Measurements from ENCODE around the gene CD24.
"Not testable (repeated sequence)": the region's sequence is repeated elsewhere in the genome, so short reads cannot be mapped to it uniquely, and the experiment has no call there.

Gene CD24

GRCh38 chr6:106974336-106974998 is at the start of gene CD24:
Gene CD24 (minus strand): TSS chr6:106974729. CDS start chr6:106974646, 83 bp downstream.
- DNase-seq = no peak

GRCh38 chr6:107021446-107022185 is 47.1 kb upstream of the CD24 start:
- no peak for DNase-seq

- DNase-seq = no peak
These were observed 45.7 kb upstream of the CD24 start for GRCh38 chr6:107020239-107020638.

- not testable (repeated sequence) for DNase-seq
These were observed 45.1 kb upstream of the CD24 start for GRCh38 chr6:107019628-107020027.

DNA sequence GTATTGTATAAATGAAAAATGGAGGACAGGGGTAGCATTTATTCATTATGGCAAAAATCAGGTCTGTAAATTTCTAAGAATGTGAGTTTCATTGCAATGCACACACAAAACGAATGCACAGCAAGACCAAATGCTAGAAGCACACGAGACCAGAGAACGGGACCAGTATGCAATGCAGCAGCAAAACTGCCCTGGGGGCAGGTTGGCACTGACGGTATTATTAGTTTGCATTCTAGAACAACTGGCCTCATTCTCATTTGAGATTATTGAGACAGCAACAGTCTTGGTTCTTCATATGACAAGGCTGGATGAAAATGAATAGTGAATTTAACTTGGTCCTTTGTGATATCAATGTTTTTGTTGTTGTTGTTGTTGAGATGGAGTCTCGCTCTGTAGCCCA is 44.5 kb upstream of the CD24 start:
- no peak for DNase-seq

DNA sequence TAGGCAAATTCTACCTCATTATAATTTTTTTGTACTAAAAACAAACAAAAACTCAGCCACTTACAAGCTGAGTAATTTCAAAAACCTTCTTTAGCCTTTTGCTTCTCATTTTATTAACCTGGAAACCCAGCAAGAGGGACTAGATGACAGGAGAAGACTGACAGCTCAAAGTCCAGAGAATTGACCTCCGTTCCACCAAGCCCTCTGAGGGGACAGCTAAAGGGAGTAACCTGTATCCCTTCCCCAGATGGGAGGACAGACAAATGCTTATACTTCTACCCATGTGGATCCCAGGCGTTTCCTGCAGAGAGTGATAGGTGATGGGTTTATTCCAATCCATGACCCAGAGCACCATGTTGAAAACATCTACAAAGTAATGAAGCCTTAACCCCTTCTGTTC is 35.0 kb upstream of the CD24 start:
- DNase-seq = no peak

GRCh38 chr6:106997392-106998158 is 23.0 kb upstream of the CD24 start:
- DNase-seq = peak; percentile 76

DNA sequence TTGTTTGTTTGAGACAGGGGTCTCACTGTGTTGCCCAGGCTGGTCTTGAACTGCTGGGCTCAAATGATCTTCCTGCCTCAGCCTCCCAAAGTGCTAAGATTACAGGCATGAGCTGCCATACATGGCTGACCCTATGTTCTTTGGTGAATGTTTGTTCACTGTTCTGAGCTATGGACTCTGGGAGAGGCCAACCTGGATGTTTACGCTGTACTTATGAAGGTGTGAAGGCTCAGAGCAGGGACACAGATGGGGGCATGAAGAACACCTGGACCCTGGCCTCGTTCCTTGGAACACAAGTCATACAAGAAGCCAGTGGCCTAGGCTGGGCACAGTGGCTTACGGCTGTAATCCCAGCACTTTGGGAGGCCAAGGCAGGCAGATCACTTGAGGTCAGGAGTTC is 21.1 kb upstream of the CD24 start:
- no peak for DNase-seq

DNA sequence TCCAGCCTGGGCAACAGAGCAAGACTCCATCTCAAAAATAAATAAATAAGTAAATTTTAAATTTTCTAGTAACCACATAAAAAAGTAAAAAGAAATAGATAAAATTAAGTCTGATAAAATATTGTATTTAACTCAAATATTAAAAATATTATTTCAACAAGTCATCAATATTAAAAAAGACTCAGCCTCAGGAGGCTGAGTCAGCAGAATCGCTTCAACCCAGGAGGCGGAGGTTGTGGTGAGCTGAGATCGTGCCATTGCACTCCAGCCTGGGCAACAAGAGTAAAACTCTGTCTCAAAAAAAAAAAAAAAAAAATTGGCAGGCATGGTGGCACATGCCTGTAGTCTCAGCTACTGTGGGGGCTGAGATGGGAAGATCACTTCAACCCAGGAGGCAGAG is 15.2 kb upstream of the CD24 start:
- not testable (repeated sequence) for DNase-seq

DNA sequence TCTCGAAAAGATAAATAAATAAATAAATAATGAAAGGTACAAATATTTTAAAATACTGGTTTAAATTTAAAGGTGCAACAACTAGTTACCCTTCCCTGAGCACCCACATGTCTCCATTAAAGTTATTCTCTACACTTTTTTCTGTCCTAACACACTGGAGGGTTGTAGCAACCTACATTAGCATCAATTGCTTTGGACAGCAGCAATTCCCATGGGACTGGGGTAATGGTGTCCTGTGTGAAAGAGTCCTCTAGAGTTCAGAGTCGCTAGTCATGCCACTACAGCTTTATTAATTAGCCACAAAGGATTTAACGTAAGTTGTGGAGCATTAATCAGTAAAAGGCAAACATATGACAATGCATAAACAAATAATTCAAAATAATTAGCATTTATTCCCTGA is 14.1 kb upstream of the CD24 start:
- no peak for DNase-seq

DNA sequence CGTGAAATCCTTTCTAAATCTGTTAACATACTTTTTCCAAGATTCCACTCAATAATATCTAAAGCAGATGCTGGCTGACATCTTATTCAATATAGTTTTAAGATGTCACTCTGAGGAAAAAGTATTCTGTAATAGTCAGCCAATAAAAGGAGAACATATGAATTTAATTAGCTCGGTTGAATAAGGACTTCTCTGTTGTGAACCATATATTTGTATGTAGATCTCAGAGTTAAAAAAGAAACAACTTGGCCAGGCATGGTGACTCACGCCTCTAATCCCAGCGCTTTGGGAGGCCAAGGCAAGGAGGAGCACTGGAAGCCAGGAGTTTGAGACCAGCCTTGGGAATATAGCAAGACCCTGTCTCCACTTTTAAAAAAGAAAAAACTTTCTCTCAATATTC is 7.4 kb upstream of the CD24 start:
- no peak for DNase-seq

GRCh38 chr6:106980926-106981325 is 6.4 kb upstream of the CD24 start:
- no peak for DNase-seq

DNA sequence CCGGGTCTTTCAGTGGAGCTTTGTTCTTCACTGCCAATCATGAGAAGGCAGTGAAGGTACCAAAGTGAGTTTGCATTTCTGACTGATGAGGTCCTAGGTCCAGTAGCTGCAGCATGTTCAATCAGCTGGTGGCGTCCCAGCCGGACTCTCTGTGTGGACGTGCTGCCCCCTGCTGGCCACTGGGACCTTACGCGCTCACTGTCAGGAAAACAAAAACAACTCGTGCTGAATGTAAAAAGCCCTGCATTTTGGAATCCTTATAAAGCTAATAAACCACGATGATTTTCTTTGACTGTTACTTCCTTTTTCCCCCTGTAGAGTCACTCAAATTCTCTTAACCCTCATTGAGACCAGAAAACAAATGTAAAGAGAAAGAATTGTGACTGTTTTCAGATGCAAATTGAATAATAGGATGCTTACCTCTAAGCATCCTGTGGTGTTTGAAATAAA is 4.9 kb upstream of the CD24 start:
- DNase-seq = peak; percentile 93

DNA sequence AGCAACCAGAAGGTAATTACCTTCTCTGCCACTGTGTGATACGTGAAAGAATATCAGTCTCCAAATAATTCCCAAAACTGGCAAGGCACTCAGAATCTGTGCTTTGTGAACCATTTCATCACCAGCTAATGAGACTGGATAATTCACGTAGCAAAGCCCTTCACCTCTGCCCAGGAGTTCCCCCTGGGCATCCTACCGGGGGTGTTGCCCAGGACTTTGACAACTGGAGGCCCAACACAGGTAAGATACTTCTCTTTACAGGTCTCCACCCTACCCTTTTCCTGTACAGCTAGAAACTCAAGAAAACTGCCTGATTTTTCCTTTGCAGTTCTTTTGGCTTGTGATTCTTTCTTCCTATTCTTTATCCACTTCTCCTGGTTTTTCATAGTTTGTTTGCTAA is 2.7 kb upstream of the CD24 start:
- DNase-seq = no peak

DNA sequence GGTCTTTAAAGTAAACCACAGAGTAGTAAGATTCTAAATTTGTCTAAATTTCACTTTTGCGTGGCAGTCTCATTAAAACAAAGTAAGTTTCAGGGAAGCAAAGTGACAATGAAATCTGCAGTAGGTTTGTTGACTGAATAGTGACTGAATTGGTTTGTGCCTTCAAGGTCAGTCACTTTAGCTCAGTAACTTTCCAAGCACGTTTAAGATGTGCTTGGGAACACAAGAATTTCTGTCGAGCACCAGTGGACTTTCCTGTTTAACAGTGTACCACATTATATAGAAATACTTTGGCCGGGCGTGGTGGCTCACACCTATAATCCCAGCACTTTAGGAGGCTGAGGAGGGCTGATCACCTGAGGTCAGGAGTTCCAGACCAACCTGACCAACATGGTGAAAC is 1.7 kb upstream of the CD24 start:
- DNase-seq = no peak

GRCh38 chr6:106975738-106976064 is 1.2 kb upstream of the CD24 start:
- no peak for DNase-seq

GRCh38 chr6:106974999-106975737 is 639 bp upstream of the CD24 start:
- peak; percentile 69 for DNase-seq

- peak; percentile 68 for DNase-seq
These were observed 643 bp downstream of the CD24 start for GRCh38 chr6:106973836-106974335.

GRCh38 chr6:106973018-106973835 is 1.3 kb downstream of the CD24 start:
- DNase-seq = no peak

DNA sequence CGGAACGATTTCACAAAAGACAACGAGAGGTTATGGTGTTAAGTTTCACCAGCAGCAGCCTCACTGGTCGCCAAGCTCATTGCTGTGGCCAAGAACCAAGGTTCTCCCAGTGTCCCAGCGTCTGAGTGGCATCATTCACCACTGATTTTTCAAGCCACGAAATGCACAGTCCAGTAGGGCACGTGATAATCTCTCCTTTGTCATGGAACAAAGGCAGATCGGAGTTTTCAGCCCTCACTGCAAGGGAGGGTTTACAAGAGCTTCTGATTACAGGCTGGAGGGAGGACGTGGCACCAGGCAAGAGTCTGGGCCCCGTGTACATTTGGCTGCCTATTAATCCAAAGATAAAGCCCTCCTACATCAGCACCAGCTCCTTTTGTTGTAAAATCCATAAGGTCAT is 2.0 kb downstream of the CD24 start:
- DNase-seq = no peak

DNA sequence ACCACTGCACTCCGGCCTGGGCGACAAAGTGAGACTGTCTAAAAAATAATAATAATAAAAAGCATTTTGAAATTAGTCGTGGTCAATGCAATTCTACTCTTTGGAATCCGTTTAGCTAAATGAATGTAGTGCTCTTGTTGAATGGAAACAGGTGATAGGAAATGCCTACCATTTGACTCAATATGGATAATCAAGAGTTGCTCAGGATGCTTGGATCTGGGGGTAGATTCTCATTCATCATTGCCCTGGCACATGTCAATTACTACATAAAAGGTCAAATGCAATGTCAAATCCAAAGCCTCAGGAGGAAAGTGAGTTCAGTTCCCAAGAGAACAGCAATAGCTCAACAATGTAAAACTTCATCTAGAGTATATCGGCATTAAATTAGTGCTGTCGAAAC is 3.8 kb downstream of the CD24 start:
- DNase-seq = not testable (repeated sequence)

GRCh38 chr6:106967936-106968555 is 6.5 kb downstream of the CD24 start:
- no peak for DNase-seq

All from activated CD8-positive, alpha-beta memory T cell treated with anti-CD3 and anti-CD28 coated beads for 24 hours (primary cell).